OCI-LY3 (cell line): ENCODE measurements around the gene DHRSX.

ENCODE experiments used
- EZH2phosphoT487 ChIP-seq: fragments of 200-600 bp; shearing (Covaris generic); IDR thresholded peaks from 2 replicates; pipeline ENCODE4 v1.6.1; 2018; ENCODE audit warnings: antibody characterized with exemption, mixed run types, low read depth
- TF ChIP-seq, protein P1 (sequence below): fragments of 200-600, 300-600 bp; sonication (generic); IDR thresholded peaks from 2 replicates; pipeline ENCODE4 v1.5.1; 2014; ENCODE audit warnings: antibody characterized with exemption, low read length, low read depth

DNA sequence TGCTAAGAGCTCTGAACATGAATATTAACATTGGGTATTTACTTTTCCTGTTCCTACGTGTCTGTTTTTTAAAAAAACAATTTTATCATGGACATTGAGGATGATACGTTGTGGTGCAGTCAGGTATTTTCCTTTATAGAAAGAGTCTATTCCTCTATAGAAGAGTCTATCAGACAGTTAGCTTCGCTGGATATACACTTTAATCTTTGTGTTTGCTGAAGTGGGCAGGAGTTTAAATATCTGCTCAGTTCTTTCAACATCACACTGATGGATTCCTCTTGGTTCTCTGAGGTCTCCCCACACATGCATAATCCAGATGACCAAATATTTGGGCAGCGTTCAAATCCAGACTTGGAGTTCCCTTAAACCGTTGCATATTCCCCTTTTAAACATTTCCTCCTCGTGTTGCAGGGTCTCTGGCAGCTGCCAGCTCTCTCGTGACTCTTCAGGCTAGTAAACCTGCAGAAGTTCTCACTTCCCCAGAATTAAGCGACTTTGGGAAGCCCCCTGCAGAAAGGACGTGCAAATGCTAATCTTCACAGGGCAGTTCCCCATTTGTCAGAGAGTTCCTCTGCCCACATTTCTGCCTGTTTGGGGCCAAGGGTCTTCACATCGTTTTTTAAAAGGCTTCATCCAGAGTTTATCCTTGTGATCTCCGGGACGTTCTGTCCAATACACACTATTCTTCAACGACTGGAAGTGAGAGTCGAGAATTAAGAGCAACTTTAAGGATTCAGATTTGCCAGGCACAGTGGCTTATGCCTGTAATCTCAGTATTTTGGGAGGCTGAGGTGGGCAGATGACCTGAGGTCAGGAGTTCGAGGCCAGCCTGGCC is 20.5 kb upstream of the DHRSX start:
- TF ChIP-seq, protein P1, sequence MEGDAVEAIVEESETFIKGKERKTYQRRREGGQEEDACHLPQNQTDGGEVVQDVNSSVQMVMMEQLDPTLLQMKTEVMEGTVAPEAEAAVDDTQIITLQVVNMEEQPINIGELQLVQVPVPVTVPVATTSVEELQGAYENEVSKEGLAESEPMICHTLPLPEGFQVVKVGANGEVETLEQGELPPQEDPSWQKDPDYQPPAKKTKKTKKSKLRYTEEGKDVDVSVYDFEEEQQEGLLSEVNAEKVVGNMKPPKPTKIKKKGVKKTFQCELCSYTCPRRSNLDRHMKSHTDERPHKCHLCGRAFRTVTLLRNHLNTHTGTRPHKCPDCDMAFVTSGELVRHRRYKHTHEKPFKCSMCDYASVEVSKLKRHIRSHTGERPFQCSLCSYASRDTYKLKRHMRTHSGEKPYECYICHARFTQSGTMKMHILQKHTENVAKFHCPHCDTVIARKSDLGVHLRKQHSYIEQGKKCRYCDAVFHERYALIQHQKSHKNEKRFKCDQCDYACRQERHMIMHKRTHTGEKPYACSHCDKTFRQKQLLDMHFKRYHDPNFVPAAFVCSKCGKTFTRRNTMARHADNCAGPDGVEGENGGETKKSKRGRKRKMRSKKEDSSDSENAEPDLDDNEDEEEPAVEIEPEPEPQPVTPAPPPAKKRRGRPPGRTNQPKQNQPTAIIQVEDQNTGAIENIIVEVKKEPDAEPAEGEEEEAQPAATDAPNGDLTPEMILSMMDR = no peak
- TF ChIP-seq EZH2phosphoT487 = 0 out of 2 replicates have a peak, but pooled peaks have one; percentile 54
